SW 1271 (cell line): ENCODE measurements around the gene ALG3.

ENCODE experiments used
- DNase-seq, 2 experiments: peaks; one replicate each; lab custom pipeline; 2025; lab: John Stamatoyannopoulos, UW

ALG3 gene

DNA sequence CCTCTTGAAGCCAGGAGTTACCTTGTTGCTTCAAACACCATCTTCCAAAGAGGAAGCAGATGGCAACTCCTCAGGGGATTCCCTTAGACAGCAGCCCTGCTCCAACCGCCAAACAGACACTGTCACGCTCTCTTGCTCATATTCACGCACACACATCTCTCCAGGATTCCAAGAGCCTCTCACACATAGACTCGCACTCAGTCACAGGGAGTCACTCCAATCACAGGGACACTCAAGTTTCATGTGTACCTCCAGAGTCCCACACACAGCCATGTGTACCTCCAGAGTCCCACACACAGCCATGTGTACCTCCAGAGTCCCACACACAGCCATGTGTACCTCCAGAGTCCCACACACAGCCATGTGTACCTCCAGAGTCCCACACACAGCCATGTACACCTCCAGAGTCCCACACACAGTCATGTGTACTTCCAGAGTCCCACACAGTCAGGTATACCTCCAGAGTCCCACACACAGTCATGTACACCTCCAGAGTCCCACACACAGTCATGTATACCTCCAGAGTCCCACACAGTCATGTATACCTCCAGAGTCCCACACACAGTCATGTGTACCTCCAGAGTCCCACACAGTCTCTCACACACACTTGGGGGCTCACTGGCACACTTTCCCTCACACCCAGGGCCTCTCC lies 13.3 kb downstream of the ALG3 start:
- DNase-seq = no peak

DNA sequence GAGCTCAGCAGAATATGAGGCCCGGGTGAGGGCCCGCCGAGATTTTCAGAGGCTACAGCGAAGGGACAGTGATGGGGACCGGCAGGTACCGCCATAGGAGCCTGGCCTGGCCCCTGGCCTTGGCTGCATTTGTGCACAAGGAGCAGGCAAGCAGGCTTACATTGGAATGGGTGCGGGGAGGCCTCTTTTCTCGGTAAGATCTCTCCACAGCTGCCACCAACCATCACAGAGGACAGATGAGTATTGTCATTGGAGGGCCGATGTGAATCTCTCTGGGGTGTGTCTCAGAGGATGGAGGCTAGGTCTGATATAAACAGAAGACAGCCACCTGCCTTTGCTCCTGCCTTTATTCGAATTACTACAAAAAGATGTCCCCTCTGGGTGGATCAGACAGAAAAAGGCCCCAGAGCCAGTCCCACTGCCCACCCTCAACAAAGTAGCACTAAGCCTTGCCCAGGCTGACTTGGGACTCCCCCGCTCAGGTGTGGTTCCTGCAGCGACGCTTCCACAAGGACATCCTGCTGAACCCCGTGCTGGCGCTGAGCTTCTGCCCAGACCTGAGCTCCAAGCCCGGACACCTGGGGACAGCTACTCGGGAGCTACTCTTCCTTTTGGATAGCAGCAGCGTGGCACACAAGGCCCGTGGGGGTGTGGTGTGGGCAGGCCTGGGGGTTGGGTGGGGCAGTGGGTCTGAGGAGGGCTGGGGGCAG lies 13.9 kb downstream of the ALG3 start:
- DNase-seq = no peak

DNA sequence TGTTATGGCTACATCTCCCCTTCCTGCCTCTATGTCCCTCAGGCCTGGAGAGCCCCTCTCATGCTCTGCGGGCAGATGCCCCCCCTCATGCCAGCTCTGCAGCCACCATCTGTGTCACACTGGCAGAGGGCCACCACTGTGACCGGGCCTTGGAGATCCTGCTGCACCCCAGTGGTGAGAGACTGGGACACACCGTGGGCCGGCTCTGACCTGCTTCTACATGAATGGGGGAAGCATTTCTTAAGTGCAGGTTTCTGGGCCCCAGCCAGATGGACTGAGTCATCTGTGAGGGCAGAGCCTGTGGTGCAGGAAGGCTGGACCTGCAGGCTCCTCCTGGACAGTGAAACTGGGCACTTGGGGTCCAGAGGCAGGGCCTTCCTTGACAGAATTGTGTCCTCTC lies 14.5 kb downstream of the ALG3 start:
- peak; percentile 54 to 61 for DNase-seq

DNA sequence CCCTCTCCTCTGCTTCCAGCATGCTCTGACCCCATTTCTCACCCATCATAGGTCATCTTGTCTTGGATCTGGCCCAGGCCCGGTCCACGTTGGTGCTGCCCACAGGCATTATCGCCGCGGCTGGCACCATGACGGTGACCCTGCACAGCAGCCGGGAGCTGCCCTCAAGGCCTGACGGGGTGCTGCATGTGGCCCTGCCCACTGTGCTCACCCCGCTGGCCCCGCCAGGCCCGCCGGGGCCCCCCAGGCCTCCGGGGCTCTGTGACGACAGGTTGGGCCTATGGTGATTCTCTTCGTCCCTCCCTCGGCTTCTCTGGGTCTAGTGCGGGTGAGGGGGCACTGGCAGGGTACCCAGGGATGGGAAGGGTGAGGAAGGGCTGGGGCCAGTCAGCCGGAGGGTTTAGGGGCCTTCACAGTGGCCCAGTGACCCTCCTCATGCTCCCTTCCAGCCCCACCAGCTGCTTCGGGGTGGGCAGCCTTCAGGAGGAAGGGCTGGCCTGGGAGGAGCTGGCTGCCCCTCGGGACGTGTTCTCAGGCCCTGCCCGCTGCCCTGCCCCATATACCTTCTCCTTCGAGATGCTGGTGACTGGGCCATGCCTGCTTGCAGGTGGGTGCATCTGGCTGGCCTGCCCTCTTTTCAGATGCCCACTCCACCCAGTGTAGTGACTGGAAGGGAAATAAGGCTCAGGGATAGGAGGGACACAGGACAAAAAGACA lies 15.5 kb downstream of the ALG3 start:
- no peak for DNase-seq

DNA sequence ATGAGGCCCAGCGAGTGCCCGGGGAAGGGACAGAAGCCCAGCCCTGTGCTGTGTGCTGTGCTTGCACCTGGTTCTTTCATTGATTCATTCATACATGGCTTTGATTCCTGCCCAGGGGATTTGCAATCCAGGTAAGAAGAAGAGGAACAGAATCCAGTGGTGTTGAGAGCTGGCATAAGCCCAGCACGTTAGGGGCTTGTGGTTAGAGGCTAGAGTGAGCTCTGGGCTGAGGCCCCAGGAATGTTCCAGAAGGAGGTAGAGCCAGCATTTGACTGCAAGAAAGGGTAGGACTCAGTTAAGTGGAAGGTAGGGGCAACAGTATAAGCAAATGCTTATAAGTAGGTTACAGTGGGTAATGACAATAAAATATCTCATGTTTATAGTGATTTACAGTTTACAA lies 17.1 kb downstream of the ALG3 start:
- DNase-seq = no peak

DNA sequence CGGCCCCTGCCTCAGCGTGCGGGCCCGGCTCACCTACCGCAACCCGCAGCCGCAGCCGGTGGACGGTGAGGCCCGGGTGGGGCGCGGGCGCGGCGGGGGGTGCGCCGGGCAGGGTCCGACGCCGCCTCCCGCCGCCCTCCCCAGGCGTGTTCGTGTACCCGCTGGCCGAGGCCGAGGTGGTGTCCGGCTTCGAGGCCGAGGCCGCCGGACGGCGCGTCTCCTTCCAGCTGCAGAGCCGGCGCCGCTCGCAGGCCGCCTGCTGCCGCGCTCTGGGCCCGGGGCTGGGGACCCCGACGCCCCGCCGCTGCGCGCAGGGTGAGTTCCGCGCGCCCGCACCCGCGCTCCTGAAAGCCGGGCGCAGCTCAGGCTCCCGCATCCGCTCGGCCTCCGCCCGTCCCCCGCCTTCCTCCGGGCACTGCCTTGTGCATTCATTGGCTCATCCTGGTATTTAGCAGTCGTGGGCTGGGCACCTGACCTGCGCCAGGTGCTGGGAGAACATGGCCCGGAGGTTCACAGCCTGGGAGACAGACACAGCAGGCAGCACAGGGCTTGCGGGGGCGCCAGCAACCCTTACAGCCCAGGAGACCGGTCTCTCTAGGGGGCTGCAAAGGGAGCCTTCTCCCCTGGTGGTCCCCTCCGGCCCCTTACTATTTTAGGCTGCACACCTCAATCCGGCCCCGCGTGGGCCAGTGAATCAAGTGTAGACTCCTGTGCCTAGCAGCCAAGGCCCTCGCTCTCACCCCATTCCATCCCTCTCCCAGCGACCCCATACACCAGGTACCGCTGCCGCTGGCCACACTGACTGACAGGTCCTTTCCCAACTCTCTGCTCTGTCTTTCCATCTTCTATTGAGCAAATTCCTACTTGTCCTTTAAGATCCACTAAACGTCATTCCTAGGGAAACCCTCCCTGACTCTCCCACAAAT lies 17.9 kb downstream of the ALG3 start:
- DNase-seq = no peak

DNA sequence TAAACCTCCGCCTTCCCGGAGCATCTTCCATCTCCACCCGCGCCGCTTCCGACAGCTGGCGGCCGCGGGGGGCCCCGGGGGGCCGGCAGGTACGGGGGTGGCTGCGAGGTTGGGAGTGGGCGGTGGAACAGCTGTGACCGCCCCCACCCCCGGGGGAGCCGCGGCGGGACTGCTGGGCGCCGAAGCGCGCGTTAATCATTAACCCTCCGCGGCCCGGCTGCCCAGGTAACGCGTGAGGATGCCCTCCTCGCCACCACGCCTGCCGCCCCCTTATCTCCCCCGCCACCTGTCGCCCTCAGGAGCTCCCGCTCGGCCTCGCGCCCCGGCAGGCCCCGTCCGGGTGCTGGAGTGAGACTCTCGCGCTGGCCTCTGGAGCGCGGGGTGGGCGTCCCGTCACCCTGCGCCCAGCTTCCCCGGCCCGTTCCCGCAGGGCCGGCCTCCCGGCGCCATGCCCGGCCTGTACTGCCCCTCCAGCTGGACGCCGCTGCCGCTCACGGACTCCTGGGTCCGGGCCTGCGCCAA lies 18.6 kb downstream of the ALG3 start:
- no peak for DNase-seq

DNA sequence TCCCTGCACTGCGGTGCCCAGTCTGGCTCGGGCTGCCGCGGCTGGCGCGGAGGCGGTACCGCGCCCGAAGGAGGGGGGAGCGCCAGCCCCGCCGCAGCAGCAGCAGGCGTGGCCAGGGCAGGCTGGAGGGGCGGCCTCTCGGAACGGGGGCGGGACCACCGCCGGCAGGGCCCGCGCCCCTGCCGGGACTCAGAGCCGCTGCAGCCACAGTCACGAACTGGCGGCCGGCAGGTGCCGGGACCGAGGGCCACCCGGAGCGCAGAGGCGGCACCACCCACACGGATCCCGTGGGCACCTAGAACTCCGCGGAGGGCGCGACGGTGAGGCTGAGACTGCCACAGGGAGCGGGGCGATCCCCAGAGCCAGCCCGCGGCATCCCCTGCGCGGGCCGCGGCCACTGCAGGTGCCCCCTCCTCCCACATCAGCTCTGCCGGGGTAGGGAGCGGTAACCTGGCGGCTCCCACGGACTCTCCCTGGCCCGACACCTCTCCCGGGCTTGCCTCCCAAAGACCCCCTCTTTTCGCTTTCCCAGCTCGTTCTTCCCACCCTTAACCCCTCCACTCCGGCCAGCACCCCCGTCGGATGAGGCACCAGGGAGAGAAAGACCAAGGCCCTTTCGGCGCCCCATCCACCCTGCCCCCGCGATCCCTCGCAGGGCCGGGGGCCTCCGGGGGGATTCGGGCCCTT lies 19.2 kb downstream of the ALG3 start, which contains the start of gene VWA5B2:
Gene VWA5B2 (plus strand): TSS at position 192 of the 687 bp plus-strand sequence. CDS start 944 bp downstream, outside the sequence.
- DNase-seq = peak in 1 of 2 experiments; percentile 67

DNA sequence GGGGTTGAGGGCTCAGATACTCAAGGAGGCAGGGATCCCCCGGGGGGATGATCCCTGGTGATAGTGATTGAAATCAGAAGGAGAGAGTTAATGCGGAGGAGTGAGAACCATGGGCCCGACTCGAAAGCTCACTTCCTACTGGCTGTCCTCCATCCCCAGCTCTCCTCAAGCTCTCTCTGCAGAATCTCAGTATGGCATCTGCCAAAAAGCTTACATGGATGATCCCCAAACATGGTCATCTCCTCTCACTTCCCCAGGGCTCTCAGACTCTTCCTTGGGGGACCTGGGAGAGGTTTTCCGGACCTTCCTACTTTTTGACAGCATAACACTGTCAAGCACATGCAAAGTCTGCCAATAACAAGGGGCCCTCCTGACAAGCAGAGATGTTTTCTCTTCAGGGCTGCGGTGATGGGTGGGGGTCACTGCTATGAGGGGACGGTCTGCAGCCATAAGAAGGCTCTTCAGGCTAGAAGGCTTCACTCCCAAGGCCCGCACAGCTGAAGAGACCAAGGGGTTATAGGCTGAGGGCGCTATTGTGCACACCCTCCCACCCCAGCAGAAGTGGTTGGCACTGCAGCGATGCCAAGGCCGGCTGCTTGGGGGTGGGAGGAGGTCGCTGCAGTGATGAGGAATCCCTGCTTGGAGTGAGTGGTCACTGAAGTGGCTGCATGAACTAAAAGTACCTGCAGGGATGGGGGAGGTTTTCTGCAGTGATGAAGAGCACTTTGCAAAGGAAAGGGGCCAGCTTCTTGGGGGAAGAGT lies 20.2 kb downstream of the ALG3 start:
- no peak for DNase-seq

DNA sequence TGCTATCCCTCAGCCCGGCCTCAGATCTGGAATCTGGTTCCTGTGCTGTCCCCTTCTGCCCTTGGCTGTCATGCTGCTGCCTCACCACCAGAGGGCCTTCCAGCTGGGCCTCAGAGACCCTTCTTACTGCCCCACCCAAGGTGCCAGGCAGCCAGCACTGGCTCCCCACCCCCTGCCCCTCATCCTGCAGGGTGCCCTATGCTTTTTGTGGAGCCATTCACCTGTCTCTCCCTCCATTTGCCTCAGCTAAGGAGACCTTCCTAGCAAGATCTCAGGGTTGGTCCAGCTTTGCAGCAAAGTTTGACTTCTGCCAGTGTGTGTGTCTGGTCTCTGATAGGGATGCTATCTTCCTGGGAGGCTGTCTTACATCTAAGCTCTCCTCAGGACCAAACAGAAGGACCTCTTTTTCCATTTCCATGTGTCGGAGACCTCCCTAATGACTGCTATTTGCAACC lies 21.3 kb downstream of the ALG3 start:
- peak; percentile 14 to 43 for DNase-seq

DNA sequence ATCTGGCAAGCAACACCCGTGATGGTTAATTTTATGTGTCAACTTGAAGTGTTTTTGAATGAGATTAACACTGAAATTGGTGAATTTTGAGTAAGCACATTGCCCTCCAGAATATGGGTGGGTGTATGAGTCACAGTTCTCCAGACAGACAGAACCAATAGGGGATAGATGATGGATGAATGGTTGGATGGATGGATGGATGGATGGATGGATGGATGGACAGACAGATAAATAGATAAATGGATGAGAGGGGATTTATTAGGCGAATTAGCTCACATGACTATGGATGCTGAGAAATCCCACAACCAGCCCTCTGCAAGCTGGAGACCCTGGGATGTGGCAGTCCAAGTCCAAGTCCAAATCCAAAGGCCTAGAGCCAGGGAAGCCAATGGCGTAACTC lies 24.8 kb downstream of the ALG3 start:
- DNase-seq = no peak

DNA sequence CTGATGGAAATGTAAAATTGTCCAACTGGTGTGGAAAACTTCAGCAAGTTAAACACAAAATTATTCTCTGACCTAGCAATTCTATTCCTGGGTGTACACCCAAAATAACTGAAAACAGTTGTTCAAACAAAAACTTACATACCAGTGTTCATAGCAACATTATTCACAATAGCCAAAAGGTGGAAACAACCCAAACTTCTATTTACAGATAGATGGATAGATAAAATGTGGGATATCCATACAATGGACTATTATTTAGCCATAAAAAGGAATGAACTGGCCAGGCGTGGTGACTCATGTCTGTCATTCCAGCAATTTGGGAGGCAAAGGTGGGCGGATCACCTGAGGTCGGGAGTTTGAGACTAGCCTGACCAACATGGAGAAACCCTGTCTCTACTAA lies 26.2 kb downstream of the ALG3 start:
- DNase-seq = no peak

DNA sequence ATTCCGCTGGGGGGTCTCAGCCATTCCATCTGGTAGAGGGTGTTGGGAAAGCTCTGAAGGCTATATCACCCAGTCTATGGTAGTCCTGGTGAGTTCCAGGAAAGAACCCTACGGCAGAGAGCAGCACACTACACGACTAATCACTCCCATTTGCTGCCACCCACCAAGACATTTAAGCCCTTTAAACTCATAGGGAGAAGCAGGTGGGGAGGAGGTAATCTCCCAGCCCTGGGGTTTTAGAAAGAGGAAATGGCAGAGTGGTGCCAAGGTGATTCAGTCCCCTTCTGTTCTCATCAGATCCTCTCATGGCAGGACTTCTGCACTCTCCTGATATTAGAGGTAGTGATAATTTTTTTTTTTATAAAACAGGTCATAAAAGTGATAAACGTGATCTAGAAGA lies 29.9 kb downstream of the ALG3 start:
- DNase-seq = no peak

DNA sequence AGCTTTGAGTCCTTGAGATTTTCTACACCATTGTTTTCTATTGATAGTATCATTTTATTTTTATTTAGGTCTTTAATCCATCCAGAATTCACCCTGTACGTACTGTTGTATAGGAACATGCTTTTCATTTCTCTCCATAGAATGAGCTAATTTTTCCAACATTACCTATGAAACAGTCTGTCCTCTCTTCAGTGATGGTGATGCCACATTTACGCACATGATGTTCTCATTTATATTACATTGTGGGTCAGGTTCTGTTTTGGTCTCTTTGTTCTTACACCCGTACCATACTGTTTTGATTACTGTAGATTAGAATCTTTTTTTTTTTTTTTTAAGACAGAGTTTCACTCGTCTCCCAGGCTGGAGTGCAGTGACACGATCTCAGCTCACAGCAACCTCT lies 37.0 kb downstream of the ALG3 start:
- DNase-seq = no peak

DNA sequence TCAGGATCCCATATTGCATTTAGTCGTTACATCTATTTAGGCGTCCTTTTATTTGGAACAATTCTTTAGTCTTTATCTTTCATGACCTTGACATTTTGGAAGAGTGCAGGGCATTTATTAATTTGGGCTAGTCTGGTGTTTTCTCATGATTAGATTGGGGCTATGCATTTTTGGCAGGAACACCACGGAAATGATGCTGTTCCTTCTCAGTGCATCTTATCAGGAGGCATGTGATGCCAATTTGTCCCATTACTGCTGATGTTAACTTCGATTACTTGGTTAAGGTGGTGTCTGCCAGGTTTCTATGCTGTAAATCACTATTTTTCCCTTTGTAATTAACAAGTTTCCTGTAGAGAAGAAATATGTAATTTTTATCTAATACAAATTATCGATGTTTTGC lies 37.5 kb downstream of the ALG3 start:
- no peak for DNase-seq

DNA sequence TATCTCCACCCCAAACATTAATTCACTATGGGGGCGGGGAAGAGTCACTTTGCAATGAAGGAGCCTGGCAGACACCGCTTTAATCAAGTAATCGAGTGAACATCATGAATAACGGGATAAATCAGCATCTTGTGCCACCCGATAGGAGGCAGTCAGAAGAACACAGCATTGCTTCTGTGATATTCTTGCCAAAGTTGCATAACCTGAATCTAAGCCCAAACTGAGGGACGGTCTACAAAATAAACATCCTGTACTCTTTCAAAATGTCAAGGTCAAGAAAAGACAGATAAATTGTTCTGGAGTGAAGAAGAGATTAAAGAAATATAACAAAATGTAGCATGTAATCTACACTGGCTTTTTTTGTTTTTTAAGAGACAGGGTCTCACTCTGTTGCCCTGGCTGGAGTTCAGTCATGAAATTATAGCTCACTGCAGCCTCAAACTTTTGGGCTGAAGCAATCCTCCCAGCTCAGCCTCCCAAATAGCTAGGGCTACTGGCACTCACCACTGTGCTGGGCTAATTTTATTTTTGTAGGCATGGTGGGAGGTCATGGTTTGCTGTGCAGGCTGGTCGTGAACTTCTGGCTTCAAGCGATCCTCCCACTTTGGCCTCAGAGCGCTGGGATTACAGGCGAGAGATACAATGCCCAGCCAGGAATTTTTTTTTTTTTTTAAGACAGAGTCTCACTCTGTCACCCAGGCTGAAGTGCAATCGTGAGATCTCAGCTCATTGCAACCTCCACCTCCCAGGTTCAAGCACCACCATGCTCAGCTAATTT lies 39.4 kb downstream of the ALG3 start:
- DNase-seq = no peak

DNA sequence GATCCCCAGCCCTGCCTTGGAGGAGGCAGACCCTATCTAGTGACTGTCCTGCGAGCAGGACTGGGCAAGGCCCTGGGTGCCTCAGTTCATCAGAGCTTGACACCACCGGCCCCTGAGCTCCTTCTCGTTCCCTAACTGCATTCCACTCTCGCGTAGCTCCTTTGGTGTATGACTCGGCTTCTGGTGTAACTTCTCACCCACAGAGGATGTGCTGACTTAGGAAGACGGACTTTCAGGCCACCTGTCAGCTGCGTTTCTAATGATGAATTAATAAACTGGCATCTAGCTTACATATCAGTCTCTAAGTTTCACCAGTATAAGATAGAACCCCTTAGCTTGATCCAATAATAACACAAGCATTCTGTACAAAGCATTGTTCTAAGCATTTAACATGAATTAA lies 45.2 kb downstream of the ALG3 start:
- DNase-seq = no peak

DNA sequence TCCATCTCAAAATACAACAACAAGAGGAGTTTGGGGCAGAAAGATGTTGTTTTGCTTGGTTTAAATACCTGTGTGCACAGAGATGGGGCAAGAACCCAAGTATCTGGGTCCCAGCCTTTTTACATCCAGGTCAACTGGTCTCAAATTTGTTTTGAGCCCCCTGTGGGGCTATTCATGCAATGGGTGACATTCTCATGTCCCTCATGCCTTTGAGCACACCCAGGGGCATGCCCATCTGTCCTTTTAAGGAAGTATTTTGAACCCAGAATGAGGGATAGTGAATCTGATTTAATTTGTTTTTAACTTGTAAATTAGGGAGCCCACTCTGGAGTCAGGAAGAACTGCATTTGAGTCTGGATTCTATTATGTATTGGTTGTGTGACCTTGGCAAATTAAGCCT lies 47.9 kb downstream of the ALG3 start:
- no peak for DNase-seq

DNA sequence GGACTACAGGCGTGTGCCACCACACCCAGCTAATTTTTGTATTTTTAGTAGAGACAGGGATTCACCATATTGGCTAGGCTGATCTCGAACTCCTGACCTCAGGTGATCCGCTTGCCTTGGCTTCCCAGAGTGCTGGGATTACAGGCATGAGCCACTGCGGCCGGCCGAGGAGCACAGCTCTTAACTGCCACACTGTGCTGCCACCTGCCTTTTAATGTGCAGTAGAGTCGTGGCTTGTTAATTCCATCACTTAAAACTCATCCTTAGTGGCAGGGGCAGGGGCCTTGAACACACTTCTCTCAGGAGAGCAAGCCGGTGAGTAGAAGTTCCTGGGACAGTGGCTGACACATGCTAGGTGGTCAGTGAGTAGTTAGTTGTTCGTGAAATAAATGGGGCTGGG lies 50.3 kb downstream of the ALG3 start:
- DNase-seq = no peak

DNA sequence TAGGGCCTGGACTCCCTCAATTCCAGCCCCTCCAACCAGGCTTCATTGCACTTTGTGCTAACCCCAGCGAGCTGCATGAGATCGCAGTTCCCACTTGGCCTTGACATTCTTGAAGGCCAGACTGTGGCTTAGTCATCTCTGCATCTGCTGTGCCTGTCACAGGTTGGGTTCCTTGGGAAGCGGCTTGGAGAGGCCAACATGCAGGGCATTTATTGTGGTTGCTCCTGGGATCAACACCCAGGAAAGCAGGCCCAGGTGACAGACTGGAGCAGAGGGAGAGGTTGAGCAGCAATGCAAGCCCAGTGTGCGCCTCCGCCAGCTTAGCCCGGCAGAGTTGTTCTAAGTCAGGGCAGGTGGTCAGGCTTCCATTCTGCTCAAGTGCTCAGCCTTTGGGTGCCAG lies 52.2 kb downstream of the ALG3 start:
- DNase-seq = no peak
